HAP-1 (cell line): ENCODE measurements around the gene GRK3.

Experiments
- DNase-seq, 2 experiments: peaks; one replicate each; pipeline ENCODE4 v3.0.0-alpha.2; 2016 to 2020; ENCODE audit warnings: low spot score in 2 of 2
- H3K27me3 ChIP-seq: fragments of 250-450 bp; sonication (Bioruptor Pico); 2 replicates; pipeline ENCODE4 v1.5.1; 2020; ENCODE audit warnings: low read depth, mild to moderate bottlenecking, moderate library complexity
- H3K36me3 ChIP-seq: fragments of 250-450 bp; sonication (Bioruptor Pico); replicated peaks from 2 replicates; pipeline ENCODE4 v1.5.1; 2020; ENCODE audit warnings: mild to moderate bottlenecking
- H3K4me1 ChIP-seq: fragments of 250-450 bp; sonication (Bioruptor Pico); 2 replicates; pipeline ENCODE4 v1.5.1; 2020; ENCODE audit warnings: mild to moderate bottlenecking
- H3K4me3 ChIP-seq: fragments of 250-450 bp; sonication (Bioruptor Pico); 2 replicates; pipeline ENCODE4 v1.5.1; 2020; ENCODE audit warnings: mild to moderate bottlenecking, moderate library complexity
- H3K9me3 ChIP-seq: fragments of 250-450 bp; sonication (Bioruptor Pico); 2 replicates; pipeline ENCODE4 v1.5.1; 2020; ENCODE audit warnings: mild to moderate bottlenecking, moderate library complexity
- in situ Hi-C: fragments of 300-500 bp; cut with MboI; formaldehyde crosslinking; loops from 3 replicates; pipeline ENCODE4 v1.14.3; 2020; ENCODE audit warnings: low sequenced_read_pairs, inconsistent platforms, mixed read lengths

Gene GRK3

DNA sequence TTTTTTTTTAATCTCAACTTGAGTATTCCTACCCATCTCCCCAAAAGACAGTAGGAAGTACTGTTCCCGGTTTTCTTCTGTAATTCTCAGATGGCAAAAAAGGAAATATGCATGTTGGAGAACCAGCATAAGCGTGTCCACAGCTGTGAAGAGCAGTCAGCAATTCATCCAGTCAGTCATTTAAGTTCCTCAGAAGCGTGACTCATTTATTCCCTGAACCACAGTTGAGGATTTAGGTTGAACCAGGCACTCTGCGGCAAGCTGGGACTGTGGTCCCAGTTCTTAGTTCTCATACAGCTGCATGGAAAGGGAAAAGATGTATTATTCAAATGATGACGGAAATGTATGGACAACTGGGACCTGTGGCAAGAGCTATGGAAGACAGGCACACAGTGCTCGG lies 116.5 kb downstream of the GRK3 start:
- H3K4me3 ChIP-seq, result no peak overlapping the region
- no peaks in the 10 kb centered on the region for H3K9me3 ChIP-seq
- in situ Hi-C loops, result no loop called here
- no peaks in the 10 kb centered on the region for H3K4me1 ChIP-seq
- no peaks in the 10 kb centered on the region for H3K36me3 ChIP-seq
- H3K27me3 ChIP-seq, result no peaks in the 10 kb centered on the region
- DNase-seq, result no peak

GRCh38 chr22:25682109-25682508 lies 117.6 kb downstream of the GRK3 start:
- no peaks in the 10 kb centered on the region for H3K4me1 ChIP-seq
- in situ Hi-C loops, result no loop called here
- H3K9me3 ChIP-seq, result no peaks in the 10 kb centered on the region
- no peak for DNase-seq
- H3K27me3 ChIP-seq, result no peaks in the 10 kb centered on the region
- H3K36me3 ChIP-seq, result no peaks in the 10 kb centered on the region
- no peak overlapping the region for H3K4me3 ChIP-seq

DNA sequence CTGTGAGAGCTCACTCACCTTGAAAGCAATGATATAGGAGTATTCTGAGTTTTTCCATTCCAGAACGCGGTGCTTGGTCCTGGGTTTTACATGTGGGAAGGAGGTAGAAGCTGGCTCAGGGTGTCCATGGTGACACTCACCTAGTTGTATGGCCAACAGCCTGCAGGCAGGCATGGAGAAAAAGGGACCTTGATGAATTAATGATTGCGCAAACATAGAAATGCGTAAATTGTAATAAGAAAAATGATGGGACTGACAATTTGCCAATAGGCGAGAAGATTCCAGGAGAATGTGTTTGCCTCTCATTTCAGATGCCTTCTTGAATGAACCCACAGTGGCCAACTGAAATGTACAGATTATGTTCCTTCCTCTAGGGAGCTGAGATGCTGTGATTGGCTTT lies 124.2 kb downstream of the GRK3 start:
- no peaks in the 10 kb centered on the region for H3K27me3 ChIP-seq
- no peak for DNase-seq
- no peaks in the 10 kb centered on the region for H3K4me1 ChIP-seq
- H3K36me3 ChIP-seq, result peaks cover 8% of the 10 kb centered on the region
- H3K9me3 ChIP-seq, result no peaks in the 10 kb centered on the region
- H3K4me3 ChIP-seq, result no peak overlapping the region
- in situ Hi-C loops, result no loop called here

- Histone ChIP-seq H3K36me3 (peaks cover 8% of the 10 kb centered on the region), H3K4me1 (no peaks in the 10 kb centered on the region), H3K9me3 (no peaks in the 10 kb centered on the region), H3K4me3 (no peak overlapping the region), H3K27me3 (no peaks in the 10 kb centered on the region)
- in situ Hi-C loops, result no loop called here
- DNase-seq, result no peak
Measured at GRCh38 chr22:25689631-25690030, 125.2 kb downstream of the GRK3 start.

DNA sequence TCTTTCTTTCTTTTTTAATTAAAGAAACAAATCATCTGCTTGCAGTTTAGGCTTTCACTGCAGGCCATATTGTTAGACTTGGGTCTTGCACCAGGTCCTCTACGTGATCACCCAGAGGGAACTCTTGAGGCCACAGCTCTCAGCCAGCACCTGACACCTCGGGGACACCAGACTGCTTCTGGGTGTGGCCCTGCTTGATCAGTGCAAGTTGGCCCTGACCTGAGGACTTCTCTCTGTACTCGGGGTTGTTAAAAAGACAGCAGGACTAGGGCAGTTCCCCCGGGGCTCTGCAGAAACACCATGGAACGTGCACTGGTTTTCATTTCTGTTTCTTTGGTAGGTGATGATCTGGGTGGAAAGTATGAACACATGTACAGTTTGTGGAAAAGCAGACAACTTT lies 126.3 kb downstream of the GRK3 start:
- Histone ChIP-seq H3K4me3 (no peak overlapping the region), H3K9me3 (no peaks in the 10 kb centered on the region), H3K4me1 (no peaks in the 10 kb centered on the region), H3K27me3 (no peaks in the 10 kb centered on the region), H3K36me3 (peaks cover 8% of the 10 kb centered on the region)
- in situ Hi-C loops, result no loop called here
- DNase-seq, result no peak

- Histone ChIP-seq H3K4me3 (no peak overlapping the region), H3K27me3 (no peaks in the 10 kb centered on the region), H3K36me3 (peaks cover 8% of the 10 kb centered on the region), H3K9me3 (no peaks in the 10 kb centered on the region), H3K4me1 (no peaks in the 10 kb centered on the region)
- no peak for DNase-seq
- in situ Hi-C loops, result no loop called here
Measured at GRCh38 chr22:25692397-25693267, 128.2 kb downstream of the GRK3 start.

GRCh38 chr22:25693268-25693565 lies 128.7 kb downstream of the GRK3 start:
- Histone ChIP-seq H3K27me3 (no peaks in the 10 kb centered on the region), H3K4me1 (no peaks in the 10 kb centered on the region), H3K9me3 (no peaks in the 10 kb centered on the region), H3K36me3 (peaks cover 8% of the 10 kb centered on the region), H3K4me3 (no peak overlapping the region)
- DNase-seq, result no peak
- in situ Hi-C loops, result no loop called here

GRCh38 chr22:25694196-25694907 lies 129.9 kb downstream of the GRK3 start:
- Histone ChIP-seq H3K4me3 (no peak overlapping the region), H3K9me3 (no peaks in the 10 kb centered on the region), H3K36me3 (peaks cover 8% of the 10 kb centered on the region), H3K4me1 (no peaks in the 10 kb centered on the region), H3K27me3 (no peaks in the 10 kb centered on the region)
- in situ Hi-C loops, result no loop called here
- DNase-seq, result no peak

GRCh38 chr22:25695146-25695545 lies 130.7 kb downstream of the GRK3 start:
- no peak for DNase-seq
- in situ Hi-C loops, result no loop called here

GRCh38 chr22:25696763-25697162 lies 132.3 kb downstream of the GRK3 start:
- in situ Hi-C loops, result no loop called here
- peaks cover 5% of the 10 kb centered on the region; the same call in 1 of the 2 replicates for H3K36me3 ChIP-seq
- H3K27me3 ChIP-seq, result no peaks in the 10 kb centered on the region

More at GRCh38 chr22:25695146-25695545, 130.7 kb downstream of the GRK3 start:
- H3K9me3 ChIP-seq, result no peaks in the 10 kb centered on the region
- H3K4me3 ChIP-seq, result no peak overlapping the region
- no peaks in the 10 kb centered on the region for H3K4me1 ChIP-seq
- H3K27me3 ChIP-seq, result no peaks in the 10 kb centered on the region
- peaks cover 8% of the 10 kb centered on the region for H3K36me3 ChIP-seq

DNA sequence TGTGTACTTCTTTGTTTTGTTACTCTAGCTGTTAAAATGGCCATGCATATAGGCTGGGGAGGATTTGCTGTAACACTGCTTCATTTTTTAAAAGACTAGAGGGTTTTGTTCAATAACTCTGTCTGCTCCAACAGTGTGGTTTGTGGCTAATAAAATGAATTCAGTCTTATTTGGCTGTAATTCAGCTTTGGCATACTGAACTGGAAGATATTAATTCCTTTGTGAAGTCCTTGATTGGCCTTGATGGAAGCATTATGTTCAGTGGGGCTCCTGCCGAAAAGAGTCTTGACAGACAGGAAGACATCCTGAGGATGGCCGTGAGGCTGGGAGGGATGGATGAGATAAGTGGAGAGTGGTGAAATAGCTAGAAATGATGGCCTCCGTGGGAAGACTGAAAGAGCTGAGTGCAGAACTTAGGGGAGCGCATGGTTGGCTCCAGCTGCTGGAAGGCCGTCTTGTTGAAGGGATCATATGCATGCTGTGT lies 132.7 kb downstream of the GRK3 start:
- in situ Hi-C loops, result no loop called here
- Histone ChIP-seq H3K4me3 (no peak overlapping the region), H3K36me3 (peaks cover 5% of the 10 kb centered on the region; the same call in 1 of the 2 replicates), H3K9me3 (no peaks in the 10 kb centered on the region), H3K27me3 (no peaks in the 10 kb centered on the region), H3K4me1 (no peaks in the 10 kb centered on the region)
- no peak for DNase-seq

More at GRCh38 chr22:25696763-25697162, 132.3 kb downstream of the GRK3 start:
- Histone ChIP-seq H3K4me3 (no peak overlapping the region), H3K4me1 (no peaks in the 10 kb centered on the region), H3K9me3 (no peaks in the 10 kb centered on the region)
- DNase-seq, result no peak

- Histone ChIP-seq H3K4me1 (no peaks in the 10 kb centered on the region), H3K9me3 (no peaks in the 10 kb centered on the region), H3K4me3 (no peak overlapping the region), H3K27me3 (no peaks in the 10 kb centered on the region), H3K36me3 (no peaks in the 10 kb centered on the region)
- in situ Hi-C loops, result no loop called here
- no peak for DNase-seq
Measured at GRCh38 chr22:25697978-25698377, 133.5 kb downstream of the GRK3 start.

GRCh38 chr22:25698461-25698860 lies 134.0 kb downstream of the GRK3 start:
- in situ Hi-C loops, result no loop called here
- Histone ChIP-seq H3K4me3 (no peak overlapping the region), H3K9me3 (no peaks in the 10 kb centered on the region), H3K36me3 (no peaks in the 10 kb centered on the region), H3K4me1 (no peaks in the 10 kb centered on the region), H3K27me3 (no peaks in the 10 kb centered on the region)
- no peak for DNase-seq

GRCh38 chr22:25698978-25699377 lies 134.5 kb downstream of the GRK3 start:
- Histone ChIP-seq H3K4me1 (no peaks in the 10 kb centered on the region), H3K36me3 (no peaks in the 10 kb centered on the region), H3K9me3 (no peaks in the 10 kb centered on the region), H3K27me3 (no peaks in the 10 kb centered on the region), H3K4me3 (no peak overlapping the region)
- DNase-seq, result no peak
- in situ Hi-C loops, result no loop called here
